ENCODE data around the gene NUP153. TPM values are rescaled to one million over a fixed set of nuclear protein-coding genes. Genes with fewer than 3 reads are reported as not detected.

Gene NUP153
- total RNA-seq, 1 experiment from 2014 or later = 104 TPM

GRCh38 chr6:17707371-17707651, 586 bp upstream of the NUP153 start:
- no peaks in the 10 kb centered on the region for H3K36me3 ChIP-seq (ENCODE audit: insufficient read depth, low read length, poor library complexity, severe bottlenecking)
- intact Hi-C loops (cut with micrococcal nuclease; ENCODE audit: unreplicated experiment) = no loop called here
- DNase-seq (ENCODE audit: low spot score) = no peak
- TF ChIP-seq EZH2 (IDR thresholded peaks at IDR 0.05; ENCODE audit: borderline replicate concordance, low read depth, low read length, poor library complexity, severe bottlenecking) (no peak), CTCF (conservative IDR thresholded peaks at IDR 0.05; ENCODE audit: low read depth, low read length) (no peak)
- no peaks in the 10 kb centered on the region for H3K9me3 ChIP-seq (ENCODE audit: low read depth, low read length, poor library complexity, severe bottlenecking)
- peak overlapping the region; percentile 84 for H3K4me3 ChIP-seq (ENCODE audit: low read depth, low read length, poor library complexity, severe bottlenecking)
- H3K4me1 ChIP-seq (ENCODE audit: insufficient read depth, low read length, poor library complexity, severe bottlenecking) = peaks cover 21% of the 10 kb centered on the region
- TSS peak; percentile 70 for BruUV-seq (replicated peaks)
- H3K27ac ChIP-seq (ENCODE audit: low read depth, low read length, poor library complexity, severe bottlenecking) = peak overlapping the region; percentile 97
- H3K27me3 ChIP-seq (replicated peaks; ENCODE audit: insufficient read depth, low read depth, low read length, poor library complexity) = no peaks in the 10 kb centered on the region
- ChIA-PET CTCF (no interaction called here), POLR2A (ENCODE audit: low non-redundant PET) (interaction anchor here (0.7 to 1.5 kb wide), 2 partner anchors 7 to 117 kb away, joined by 3 to 4 read pairs; no protein-coding TSS in a partner anchor)

- intact Hi-C loops (cut with micrococcal nuclease; ENCODE audit: unreplicated experiment) = no loop called here
- peak overlapping the region; percentile 84 for H3K4me3 ChIP-seq (ENCODE audit: low read depth, low read length, poor library complexity, severe bottlenecking)
- H3K36me3 ChIP-seq (ENCODE audit: insufficient read depth, low read length, poor library complexity, severe bottlenecking) = no peaks in the 10 kb centered on the region
- H3K27me3 ChIP-seq (replicated peaks; ENCODE audit: insufficient read depth, low read depth, low read length, poor library complexity) = no peaks in the 10 kb centered on the region
- peak overlapping the region; percentile 97 for H3K27ac ChIP-seq (ENCODE audit: low read depth, low read length, poor library complexity, severe bottlenecking)
- ChIA-PET CTCF (no interaction called here), POLR2A (ENCODE audit: low non-redundant PET) (interaction anchor here (0.7 to 1.5 kb wide), 2 partner anchors 9 to 313 kb away, joined by 4 to 7 read pairs; partner anchors contain the start of gene CAP2)
- no TSS peak for BruUV-seq (replicated peaks)
- TF ChIP-seq CTCF (conservative IDR thresholded peaks at IDR 0.05; ENCODE audit: low read depth, low read length) (no peak; the same call in 1 of the 2 replicates), EZH2 (IDR thresholded peaks at IDR 0.05; ENCODE audit: borderline replicate concordance, low read depth, low read length, poor library complexity, severe bottlenecking) (no peak)
- peaks cover 21% of the 10 kb centered on the region for H3K4me1 ChIP-seq (ENCODE audit: insufficient read depth, low read length, poor library complexity, severe bottlenecking)
- H3K9me3 ChIP-seq (ENCODE audit: low read depth, low read length, poor library complexity, severe bottlenecking) = no peaks in the 10 kb centered on the region
- peak; percentile 82 for DNase-seq (ENCODE audit: low spot score)
Measured at GRCh38 chr6:17705778-17706579, 746 bp downstream of the NUP153 start.

- H3K27ac ChIP-seq (ENCODE audit: low read depth, low read length, poor library complexity, severe bottlenecking) = peak overlapping the region; percentile 97
- no TSS peak for BruUV-seq (replicated peaks)
- intact Hi-C loops (cut with micrococcal nuclease; ENCODE audit: unreplicated experiment) = no loop called here
- no peaks in the 10 kb centered on the region for H3K27me3 ChIP-seq (replicated peaks; ENCODE audit: insufficient read depth, low read depth, low read length, poor library complexity)
- ChIA-PET CTCF (no interaction called here), POLR2A (ENCODE audit: low non-redundant PET) (interaction anchor here (0.7 kb wide), 1 partner anchor 312 kb away, joined by 7 read pairs; the partner anchor contains the start of gene CAP2)
- H3K9me3 ChIP-seq (ENCODE audit: low read depth, low read length, poor library complexity, severe bottlenecking) = no peaks in the 10 kb centered on the region
- no peak for DNase-seq (ENCODE audit: low spot score)
- H3K4me1 ChIP-seq (ENCODE audit: insufficient read depth, low read length, poor library complexity, severe bottlenecking) = peaks cover 21% of the 10 kb centered on the region
- TF ChIP-seq CTCF (conservative IDR thresholded peaks at IDR 0.05; ENCODE audit: low read depth, low read length) (no peak), EZH2 (IDR thresholded peaks at IDR 0.05; ENCODE audit: borderline replicate concordance, low read depth, low read length, poor library complexity, severe bottlenecking) (no peak)
- H3K36me3 ChIP-seq (ENCODE audit: insufficient read depth, low read length, poor library complexity, severe bottlenecking) = no peaks in the 10 kb centered on the region
- H3K4me3 ChIP-seq (ENCODE audit: low read depth, low read length, poor library complexity, severe bottlenecking) = peak overlapping the region; percentile 84
Measured at GRCh38 chr6:17705428-17705777, 1.3 kb downstream of the NUP153 start.

All from A673 (cell line).